ENCODE measurements around the gene FSTL4.

The FSTL4 gene

GRCh38 chr5:133227082-133227481 lies 385.3 kb downstream of the FSTL4 start:
- TF ChIP-seq CTCF (IDR thresholded peaks at IDR 0.05): no peak

GRCh38 chr5:133226186-133226585 lies 386.2 kb downstream of the FSTL4 start:
- TF ChIP-seq CTCF (IDR thresholded peaks at IDR 0.05): no peak

- no peak for TF ChIP-seq CTCF (IDR thresholded peaks at IDR 0.05)
Measured at GRCh38 chr5:133225671-133226152, 386.6 kb downstream of the FSTL4 start.

GRCh38 chr5:133222979-133223378 lies 389.4 kb downstream of the FSTL4 start:
- no peak for TF ChIP-seq CTCF (IDR thresholded peaks at IDR 0.05)

GRCh38 chr5:133222521-133222920 lies 389.8 kb downstream of the FSTL4 start:
- no peak for TF ChIP-seq CTCF (IDR thresholded peaks at IDR 0.05)

GRCh38 chr5:133222040-133222439 lies 390.3 kb downstream of the FSTL4 start:
- no peak for TF ChIP-seq CTCF (IDR thresholded peaks at IDR 0.05)

GRCh38 chr5:133220851-133221674 lies 391.3 kb downstream of the FSTL4 start:
- TF ChIP-seq CTCF (IDR thresholded peaks at IDR 0.05): no peak

Measured in LNCAP (cell line).